ENCODE results near the gene TSPAN4. TPM values are rescaled to one million over a fixed set of nuclear protein-coding genes. Genes with fewer than 3 reads are reported as not detected.

TSPAN4 gene
- polyA plus RNA-seq, 6 donors from 2014 or later: 1.5 to 3.4 (median 2.8) TPM; not detected in 1

DNA sequence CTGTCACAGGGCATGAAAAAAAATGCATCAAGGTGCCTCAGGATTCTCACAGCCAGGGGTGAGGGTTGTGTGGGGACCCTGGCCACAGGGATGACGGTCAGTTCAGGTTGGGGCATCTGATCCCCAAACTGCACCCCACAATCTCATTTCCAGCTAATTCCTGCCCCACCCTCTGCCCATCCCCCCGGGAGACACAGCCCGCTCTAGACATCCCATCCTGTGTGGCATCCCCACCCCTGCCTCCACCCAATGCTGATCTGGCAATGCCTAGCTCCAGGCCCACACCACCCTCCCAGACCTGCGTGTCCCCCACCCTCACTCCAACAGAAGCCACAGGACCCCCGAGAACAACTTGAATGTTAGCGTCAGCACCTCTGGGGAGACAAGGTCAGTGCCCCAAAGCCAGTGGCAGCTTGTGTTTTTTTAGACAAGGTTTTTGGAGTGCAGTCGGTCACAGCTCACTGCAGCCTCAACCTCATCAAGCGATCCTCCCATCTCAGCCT is 25.3 kb downstream of the TSPAN4 start:
- no peaks in the 10 kb centered on the region for H3K27me3 Mint-ChIP-seq
- no peaks in the 10 kb centered on the region for H3K36me3 Mint-ChIP-seq
- DNase-seq: no peak
- ATAC-seq (ENCODE audit: low read depth in 2 of 2): no peak
- no peak overlapping the region for H3K4me3 Mint-ChIP-seq
- peak overlapping the region in 2 of 6 donors; percentile 27 to 60 for H3K27ac Mint-ChIP-seq
- no peaks in the 10 kb centered on the region for H3K4me1 Mint-ChIP-seq
- no peaks in the 10 kb centered on the region for H3K9me3 Mint-ChIP-seq

- no peaks in the 10 kb centered on the region for H3K9me3 Mint-ChIP-seq
- no peaks in the 10 kb centered on the region for H3K27me3 Mint-ChIP-seq
- H3K4me1 Mint-ChIP-seq: peaks cover 0 to 3% (median 0%) of the 10 kb centered on the region in 3 donors
- no peak for ATAC-seq (ENCODE audit: low read depth in 2 of 2)
- H3K36me3 Mint-ChIP-seq: peaks cover 0 to 2% of the 10 kb centered on the region in 2 donors
- H3K27ac Mint-ChIP-seq: peak overlapping the region in 2 of 6 donors; percentile 56 to 60
- no peak overlapping the region for H3K4me3 Mint-ChIP-seq
- no peak for DNase-seq
Observed at GRCh38 chr11:868394-868793, 25.7 kb downstream of the TSPAN4 start.

- Mint-ChIP-seq H3K9me3 (no peaks in the 10 kb centered on the region), H3K4me3 (no peak overlapping the region), H3K36me3 (peaks cover 0 to 6% of the 10 kb centered on the region in 2 donors), H3K4me1 (peaks cover 0 to 7% (median 3%) of the 10 kb centered on the region in 3 donors), H3K27ac (peak overlapping the region in 1 of 6 donors; percentile 56), H3K27me3 (no peaks in the 10 kb centered on the region)
- no peak for DNase-seq
- ATAC-seq (ENCODE audit: low read depth in 2 of 2): no peak
Observed at GRCh38 chr11:868802-869201, 26.1 kb downstream of the TSPAN4 start.

DNA sequence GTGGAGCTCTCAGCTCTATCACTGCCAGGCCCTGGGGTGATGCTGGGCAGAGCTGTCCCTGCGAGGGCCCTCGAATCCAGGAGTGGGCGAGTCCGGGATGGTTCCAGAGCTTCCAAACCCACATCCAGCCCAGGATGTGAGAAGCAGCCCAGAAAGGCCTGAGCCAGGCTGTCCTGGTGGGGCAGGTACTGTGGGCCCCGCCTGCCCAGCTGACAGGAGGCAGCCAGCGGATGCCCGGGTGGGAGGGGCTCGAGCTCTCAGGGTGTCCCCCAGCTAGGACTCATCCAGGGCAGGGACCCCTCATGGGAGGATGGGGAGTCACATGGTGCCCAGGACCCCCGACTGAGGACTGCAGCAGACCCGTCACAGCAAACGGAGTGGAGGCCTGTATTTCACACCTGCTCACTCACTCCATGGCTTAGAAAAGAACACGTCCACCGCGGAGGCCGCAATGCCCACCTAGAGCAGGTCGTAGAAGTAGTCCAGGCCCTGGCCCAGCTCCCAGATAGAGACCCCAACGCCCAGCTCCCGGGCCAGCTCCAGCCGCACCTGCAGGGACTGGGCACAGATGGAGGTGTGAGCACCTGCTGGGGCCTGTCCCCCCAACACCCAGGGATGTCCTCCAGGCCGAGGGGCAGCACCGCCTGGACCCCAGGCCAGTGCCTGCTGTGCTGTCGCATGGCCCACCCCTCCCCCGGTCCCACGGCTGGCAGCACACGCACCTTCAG is 26.9 kb downstream of the TSPAN4 start:
- DNase-seq (no peak), ATAC-seq (ENCODE audit: low read depth in 2 of 2) (no peak)
- H3K27ac Mint-ChIP-seq: no peak overlapping the region
- H3K27me3 Mint-ChIP-seq: no peaks in the 10 kb centered on the region
- peaks cover 0 to 7% of the 10 kb centered on the region in 2 donors for H3K36me3 Mint-ChIP-seq
- peaks cover 0 to 8% (median 4%) of the 10 kb centered on the region in 3 donors for H3K4me1 Mint-ChIP-seq
- no peak overlapping the region for H3K4me3 Mint-ChIP-seq
- H3K9me3 Mint-ChIP-seq: no peaks in the 10 kb centered on the region

- Mint-ChIP-seq H3K9me3 (no peaks in the 10 kb centered on the region), H3K36me3 (peaks cover 0 to 7% of the 10 kb centered on the region in 2 donors), H3K27ac (no peak overlapping the region), H3K4me1 (peaks cover 0 to 8% (median 4%) of the 10 kb centered on the region in 3 donors), H3K4me3 (no peak overlapping the region), H3K27me3 (no peaks in the 10 kb centered on the region)
- DNase-seq (no peak), ATAC-seq (ENCODE audit: low read depth in 2 of 2) (no peak)
Observed at GRCh38 chr11:870127-870413, 27.4 kb downstream of the TSPAN4 start.

GRCh38 chr11:870418-870817 is 27.8 kb downstream of the TSPAN4 start:
- Mint-ChIP-seq H3K9me3 (no peaks in the 10 kb centered on the region), H3K36me3 (peaks cover 0 to 9% of the 10 kb centered on the region in 2 donors), H3K27ac (no peak overlapping the region), H3K4me3 (no peak overlapping the region), H3K4me1 (peaks cover 0 to 8% (median 5%) of the 10 kb centered on the region in 3 donors), H3K27me3 (no peaks in the 10 kb centered on the region)
- DNase-seq (no peak), ATAC-seq (ENCODE audit: low read depth in 2 of 2) (no peak)

DNA sequence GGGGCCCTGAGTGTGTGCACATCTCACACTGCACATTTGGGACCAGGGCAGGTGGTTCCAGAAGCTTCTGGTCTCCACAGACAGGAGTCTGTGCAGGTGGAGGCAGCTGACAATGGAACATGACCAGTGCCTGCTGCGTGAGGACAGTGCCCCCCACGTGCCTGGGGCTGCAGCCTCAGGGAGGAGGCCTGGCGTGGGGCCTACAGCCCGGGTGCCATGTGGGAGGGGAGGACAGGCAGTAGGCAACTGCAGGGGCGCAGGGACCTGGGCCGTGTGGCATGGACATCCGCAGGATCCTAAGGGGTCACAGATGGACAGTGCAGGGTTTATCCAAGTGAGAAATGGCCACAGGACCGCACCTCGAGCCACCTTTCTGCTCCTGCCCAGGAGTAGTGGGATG is 28.8 kb downstream of the TSPAN4 start:
- peaks cover 0 to 16% of the 10 kb centered on the region in 2 donors for H3K36me3 Mint-ChIP-seq
- no peak overlapping the region for H3K27ac Mint-ChIP-seq
- peaks cover 0 to 12% (median 8%) of the 10 kb centered on the region in 3 donors for H3K4me1 Mint-ChIP-seq
- no peak overlapping the region for H3K4me3 Mint-ChIP-seq
- DNase-seq (no peak), ATAC-seq (ENCODE audit: low read depth in 2 of 2) (no peak)
- no peaks in the 10 kb centered on the region for H3K27me3 Mint-ChIP-seq
- no peaks in the 10 kb centered on the region for H3K9me3 Mint-ChIP-seq

- peaks cover 0 to 1% (median 0%) of the 10 kb centered on the region in 7 donors for H3K9me3 Mint-ChIP-seq
- peaks cover 0 to 12% (median 8%) of the 10 kb centered on the region in 3 donors for H3K4me1 Mint-ChIP-seq
- DNase-seq: no peak
- no peaks in the 10 kb centered on the region for H3K27me3 Mint-ChIP-seq
- no peak overlapping the region for H3K27ac Mint-ChIP-seq
- no peak for ATAC-seq (ENCODE audit: low read depth in 2 of 2)
- no peak overlapping the region for H3K4me3 Mint-ChIP-seq
- H3K36me3 Mint-ChIP-seq: peaks cover 0 to 16% of the 10 kb centered on the region in 2 donors
Observed at GRCh38 chr11:872799-873198, 30.1 kb downstream of the TSPAN4 start.

GRCh38 chr11:873706-874105 is 31.1 kb downstream of the TSPAN4 start:
- peak overlapping the region in 1 of 6 donors; percentile 9 for H3K27ac Mint-ChIP-seq
- no peaks in the 10 kb centered on the region for H3K27me3 Mint-ChIP-seq
- DNase-seq (no peak), ATAC-seq (ENCODE audit: low read depth in 2 of 2) (no peak)
- H3K9me3 Mint-ChIP-seq: peaks cover 0 to 1% (median 0%) of the 10 kb centered on the region in 7 donors
- H3K4me1 Mint-ChIP-seq: peaks cover 0 to 12% (median 8%) of the 10 kb centered on the region in 3 donors
- H3K36me3 Mint-ChIP-seq: peaks cover 0 to 16% of the 10 kb centered on the region in 2 donors
- no peak overlapping the region for H3K4me3 Mint-ChIP-seq

GRCh38 chr11:875203-875602 is 32.6 kb downstream of the TSPAN4 start:
- peak overlapping the region in 1 of 6 donors; percentile 85 for H3K27ac Mint-ChIP-seq
- DNase-seq: no peak
- no peak for ATAC-seq (ENCODE audit: low read depth in 2 of 2)
- peaks cover 0 to 1% (median 0%) of the 10 kb centered on the region in 7 donors for H3K9me3 Mint-ChIP-seq
- no peak overlapping the region for H3K4me3 Mint-ChIP-seq
- H3K4me1 Mint-ChIP-seq: peaks cover 0 to 16% (median 8%) of the 10 kb centered on the region in 3 donors
- peaks cover 0 to 16% of the 10 kb centered on the region in 2 donors for H3K36me3 Mint-ChIP-seq
- no peaks in the 10 kb centered on the region for H3K27me3 Mint-ChIP-seq

- peak overlapping the region in 1 of 6 donors; percentile 85 for H3K27ac Mint-ChIP-seq
- H3K4me3 Mint-ChIP-seq: peak overlapping the region in 1 of 8 donors; percentile 76
- H3K27me3 Mint-ChIP-seq: no peaks in the 10 kb centered on the region
- ATAC-seq (ENCODE audit: low read depth in 2 of 2) (no peak), DNase-seq (no peak)
- peaks cover 0 to 16% of the 10 kb centered on the region in 2 donors for H3K36me3 Mint-ChIP-seq
- peaks cover 0 to 16% (median 8%) of the 10 kb centered on the region in 3 donors for H3K4me1 Mint-ChIP-seq
- peaks cover 0 to 1% (median 0%) of the 10 kb centered on the region in 7 donors for H3K9me3 Mint-ChIP-seq
Observed at GRCh38 chr11:875769-876301, 33.2 kb downstream of the TSPAN4 start.

GRCh38 chr11:876545-876944 is 33.9 kb downstream of the TSPAN4 start:
- Mint-ChIP-seq H3K27me3 (no peaks in the 10 kb centered on the region), H3K27ac (no peak overlapping the region), H3K9me3 (peaks cover 0 to 1% (median 0%) of the 10 kb centered on the region in 7 donors), H3K4me1 (peaks cover 0 to 16% (median 8%) of the 10 kb centered on the region in 3 donors), H3K36me3 (peaks cover 0 to 16% of the 10 kb centered on the region in 2 donors), H3K4me3 (no peak overlapping the region)
- no peak for DNase-seq
- ATAC-seq (ENCODE audit: low read depth in 2 of 2): no peak

- Mint-ChIP-seq H3K4me1 (peaks cover 0 to 16% (median 8%) of the 10 kb centered on the region in 3 donors), H3K36me3 (peaks cover 5 to 22% of the 10 kb centered on the region in 2 donors), H3K9me3 (peaks cover 0 to 1% (median 0%) of the 10 kb centered on the region in 7 donors), H3K27me3 (no peaks in the 10 kb centered on the region), H3K27ac (no peak overlapping the region), H3K4me3 (no peak overlapping the region)
- ATAC-seq (ENCODE audit: low read depth in 2 of 2) (peak in 1 of 2 donors; percentile 13), DNase-seq (no peak)
Observed at GRCh38 chr11:877565-877964, 34.9 kb downstream of the TSPAN4 start.

DNA sequence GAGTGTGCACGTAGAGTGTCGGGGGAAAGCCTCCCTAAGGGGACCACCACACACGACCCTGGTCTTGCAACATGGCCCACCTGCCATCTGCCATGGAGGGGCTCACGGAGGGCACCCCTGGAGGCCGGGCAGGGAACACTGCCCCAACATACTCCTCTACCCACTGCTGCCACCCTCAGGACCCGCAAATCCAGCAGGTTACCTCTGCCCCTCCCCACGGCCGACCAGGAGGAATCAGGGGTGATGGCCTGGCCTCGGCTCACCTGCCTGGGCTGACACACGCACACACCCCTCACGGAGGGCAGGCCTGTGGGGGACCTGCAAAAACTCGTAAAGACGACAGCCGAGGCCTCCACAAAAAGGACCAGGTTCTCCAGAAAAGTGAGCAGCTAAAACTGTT is 37.8 kb downstream of the TSPAN4 start:
- Mint-ChIP-seq H3K27me3 (no peaks in the 10 kb centered on the region), H3K36me3 (peaks cover 6 to 15% of the 10 kb centered on the region in 2 donors), H3K4me1 (peaks cover 0 to 10% (median 0%) of the 10 kb centered on the region in 3 donors), H3K4me3 (no peak overlapping the region), H3K27ac (peak overlapping the region in 1 of 6 donors; percentile 36), H3K9me3 (peaks cover 0 to 1% (median 0%) of the 10 kb centered on the region in 7 donors)
- DNase-seq: no peak
- ATAC-seq (ENCODE audit: low read depth in 2 of 2): no peak

Measured in naive B cell (primary cell).